Measurements from ENCODE around the gene FBP1.
A peak's percentile ranks its signal among the peaks of the same experiment; 100 is the strongest.

FBP1 gene

GRCh38 chr9:94639061-94639998 lies at the start of gene FBP1:
Gene FBP1, minus strand, starts transcription at chr9:94639518. Its CDS starts 208 bp downstream, at chr9:94639310.
- DNase-seq: no peak

- no peak for DNase-seq
These were observed 48.1 kb upstream of the FBP1 start for GRCh38 chr9:94687451-94687850.

GRCh38 chr9:94685359-94685758 lies 46.0 kb upstream of the FBP1 start:
- no peak for DNase-seq

DNA sequence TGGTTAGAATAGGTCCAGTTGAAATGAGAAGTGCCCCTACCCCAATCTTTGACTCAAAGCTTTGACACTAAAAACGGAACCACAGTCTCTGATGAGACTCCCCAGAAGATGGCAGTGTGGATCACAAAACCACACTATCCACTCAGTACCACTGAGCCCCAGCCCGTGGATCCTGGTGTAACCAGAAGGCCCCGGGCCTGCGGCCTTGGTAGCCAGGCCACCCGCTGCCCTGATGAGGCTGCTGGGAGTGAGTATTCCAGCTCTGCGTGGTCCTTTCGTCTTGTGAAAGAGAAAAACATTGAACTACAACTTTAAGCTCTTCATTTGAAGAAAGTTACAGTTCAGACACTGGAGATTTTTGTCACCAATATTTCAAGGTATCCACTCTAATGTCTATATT lies 42.2 kb upstream of the FBP1 start:
- peak; percentile 58 for DNase-seq

GRCh38 chr9:94680621-94681020 lies 41.3 kb upstream of the FBP1 start:
- no peak for DNase-seq

- DNase-seq: no peak
These were observed 40.7 kb upstream of the FBP1 start for GRCh38 chr9:94680020-94680419.

DNA sequence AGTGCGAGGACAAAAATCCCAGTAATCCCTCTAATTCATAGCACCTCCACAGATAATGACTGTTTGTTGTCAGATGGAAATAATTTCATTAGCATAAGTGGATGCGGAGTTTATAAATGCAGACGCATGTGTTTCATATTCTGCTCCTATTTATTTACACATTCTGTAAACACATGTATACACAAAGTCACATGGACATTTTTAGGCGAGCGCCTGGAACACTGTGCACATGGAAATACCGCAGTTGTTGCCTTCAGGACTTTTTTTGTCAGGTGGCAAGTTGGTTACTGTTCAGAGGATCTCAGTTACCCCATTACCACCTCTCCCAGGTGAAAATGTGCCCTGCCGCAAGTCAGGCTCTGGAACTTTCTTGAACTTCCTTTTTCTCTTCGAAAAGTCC lies 40.3 kb upstream of the FBP1 start:
- DNase-seq: no peak

- DNase-seq: no peak
These were observed 38.6 kb upstream of the FBP1 start for GRCh38 chr9:94677929-94678328.

GRCh38 chr9:94676446-94677131 lies 37.3 kb upstream of the FBP1 start:
- DNase-seq: no peak

- DNase-seq: no peak
These were observed 35.9 kb upstream of the FBP1 start for GRCh38 chr9:94675008-94675881.

DNA sequence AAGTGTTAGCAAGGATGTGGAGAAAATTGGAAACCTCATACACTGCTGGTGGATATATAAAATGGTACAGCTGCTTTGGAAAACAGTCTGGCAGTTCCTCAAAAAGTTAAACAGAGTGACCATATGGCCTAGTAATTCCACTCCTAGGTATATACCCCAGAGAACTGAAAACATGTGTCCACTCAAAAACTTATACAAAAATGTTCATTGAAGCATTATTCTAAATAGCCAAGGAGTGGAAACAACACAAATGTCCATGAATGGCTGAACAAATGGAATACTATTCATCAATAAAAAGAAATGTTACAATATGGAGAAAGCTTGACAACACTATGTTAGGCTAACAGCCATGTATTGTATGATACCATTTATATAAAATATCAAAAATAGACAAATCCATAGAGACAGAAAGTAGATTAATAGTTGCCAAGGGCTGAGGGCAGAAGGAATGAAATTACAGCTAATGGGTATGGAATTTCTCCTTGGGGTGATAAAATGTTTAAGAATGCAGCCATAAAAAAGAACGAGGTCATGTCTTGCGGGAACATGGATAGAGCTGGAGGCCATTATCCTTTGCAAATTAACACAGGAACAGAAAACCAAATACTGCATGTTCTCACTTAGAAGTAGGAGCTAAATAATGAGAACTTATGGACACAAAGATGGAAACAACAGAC lies 33.6 kb upstream of the FBP1 start:
- DNase-seq: no peak

GRCh38 chr9:94668928-94669729 lies 29.8 kb upstream of the FBP1 start:
- DNase-seq: peak; percentile 64

DNA sequence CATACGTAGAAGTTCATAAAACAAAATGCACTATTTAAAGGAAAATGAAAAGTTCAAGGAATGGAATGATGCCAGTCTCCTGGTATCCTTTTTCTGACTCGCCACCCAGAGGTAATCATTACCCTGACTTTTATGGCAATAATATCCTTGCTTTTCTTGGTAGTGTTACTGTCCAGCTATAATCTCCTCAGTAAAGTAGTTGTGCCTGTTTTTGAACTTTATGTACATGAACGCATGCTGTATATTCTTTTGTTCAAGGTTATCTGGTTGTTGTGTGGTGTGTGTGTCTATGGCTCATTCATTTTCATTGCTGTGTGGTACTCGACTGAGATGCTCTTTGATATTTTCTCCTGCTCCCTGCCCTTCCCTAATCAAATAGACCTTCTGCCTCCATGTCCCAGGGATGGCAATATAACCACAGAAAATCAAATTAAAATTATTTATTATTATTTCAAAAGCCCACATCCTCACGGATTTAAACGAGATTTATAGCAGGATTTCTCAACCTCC lies 29.2 kb upstream of the FBP1 start:
- DNase-seq: no peak

- no peak for DNase-seq
These were observed 27.2 kb upstream of the FBP1 start for GRCh38 chr9:94666364-94667099.

DNA sequence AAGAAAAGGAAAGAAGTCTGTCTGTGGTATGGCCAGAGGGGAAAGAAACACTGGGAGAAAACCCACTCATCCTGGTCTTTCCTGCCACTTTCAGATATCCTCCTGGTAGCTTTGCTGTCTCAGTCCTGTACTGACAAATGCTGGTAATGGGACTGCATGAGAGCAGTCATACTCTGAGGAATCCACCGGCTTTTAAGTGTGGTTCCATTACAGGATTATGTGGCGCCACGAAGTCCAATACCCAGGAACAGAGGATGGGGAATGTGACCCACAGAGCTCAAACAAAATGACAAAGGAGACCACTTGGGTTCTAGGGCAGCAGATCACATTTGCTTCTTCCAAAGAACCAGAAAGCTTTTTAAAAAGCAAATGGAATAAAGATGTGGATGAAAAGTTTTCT lies 26.3 kb upstream of the FBP1 start:
- no peak for DNase-seq

DNA sequence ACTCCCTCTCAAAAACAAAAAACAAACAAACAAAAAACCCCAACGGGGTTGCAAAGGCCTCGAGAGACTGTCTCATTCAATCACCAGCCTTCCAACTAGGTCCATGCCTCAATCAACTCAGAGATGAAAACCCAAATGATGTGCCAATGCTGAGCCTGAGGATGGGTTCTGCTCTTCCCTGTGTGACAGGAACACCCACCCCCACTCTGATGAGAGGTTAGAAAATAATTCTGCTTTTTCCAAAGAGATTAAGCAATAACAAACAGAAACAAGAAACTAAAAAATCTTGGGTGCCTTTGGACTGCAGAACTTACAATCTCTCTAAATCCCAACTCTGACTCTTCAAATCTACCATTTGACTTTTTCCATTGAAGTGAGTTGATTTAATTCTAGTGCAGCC lies 25.5 kb upstream of the FBP1 start:
- no peak for DNase-seq

GRCh38 chr9:94663640-94664039 lies 24.3 kb upstream of the FBP1 start:
- no peak for DNase-seq

- no peak for DNase-seq
These were observed 23.8 kb upstream of the FBP1 start for GRCh38 chr9:94663140-94663539.

DNA sequence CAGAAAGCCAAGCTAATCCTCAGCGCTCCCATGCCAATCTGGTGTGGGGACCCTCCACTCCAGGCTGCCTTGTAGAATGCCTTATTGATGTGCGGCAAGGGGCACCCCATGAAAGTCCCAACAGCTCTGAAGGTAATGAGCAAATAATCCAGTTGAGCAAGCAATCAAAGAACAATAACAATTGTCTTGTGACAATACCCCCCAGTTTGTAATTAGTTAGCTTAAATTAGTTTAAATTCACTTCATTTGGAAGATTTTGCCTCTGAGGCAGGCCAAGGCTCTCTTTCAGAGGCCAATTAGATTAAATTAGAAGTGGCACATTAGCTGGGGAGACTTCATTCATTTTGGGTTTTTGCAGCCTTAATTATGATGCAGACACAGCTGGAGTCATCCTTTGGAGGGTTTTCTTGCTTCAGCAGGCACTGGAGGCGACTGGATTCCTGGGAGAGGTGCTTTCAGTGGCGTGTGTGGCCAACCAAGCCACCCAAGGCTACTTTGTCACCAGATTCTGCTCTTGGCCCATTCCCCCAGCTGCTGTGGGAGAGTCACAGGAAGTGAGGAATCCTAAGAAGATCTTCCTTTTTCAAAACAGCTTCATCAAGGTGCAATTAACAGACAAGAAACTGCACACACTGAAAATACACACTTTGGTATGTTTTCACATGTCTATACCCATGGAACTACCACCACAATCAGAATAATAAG lies 17.9 kb upstream of the FBP1 start:
- no peak for DNase-seq

DNA sequence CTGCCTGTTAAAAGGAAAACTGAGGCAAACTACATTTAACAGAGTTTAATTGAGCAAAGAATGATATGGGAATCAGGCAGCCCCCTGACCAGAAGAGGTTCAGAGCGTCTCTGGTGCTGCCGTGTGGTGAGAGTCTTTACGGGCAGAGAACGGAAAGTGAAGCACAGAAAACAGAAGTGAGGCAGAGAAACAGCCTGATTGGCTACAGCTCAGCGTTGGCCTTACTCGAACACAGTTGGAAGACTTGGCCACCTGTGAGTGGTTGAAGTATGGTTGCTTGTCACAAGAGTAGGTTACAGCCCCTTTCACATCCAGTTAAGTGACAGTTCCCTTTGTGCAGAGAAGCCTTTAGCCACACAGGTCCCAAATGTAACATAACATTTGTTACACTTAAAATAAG lies 16.9 kb upstream of the FBP1 start:
- peak; percentile 48 for DNase-seq
